ENCODE measurements around the gene CLSTN1.
"Not testable (repeated sequence)": the region's sequence is repeated elsewhere in the genome, so short reads cannot be mapped to it uniquely, and the experiment has no call there.

Gene CLSTN1

DNA sequence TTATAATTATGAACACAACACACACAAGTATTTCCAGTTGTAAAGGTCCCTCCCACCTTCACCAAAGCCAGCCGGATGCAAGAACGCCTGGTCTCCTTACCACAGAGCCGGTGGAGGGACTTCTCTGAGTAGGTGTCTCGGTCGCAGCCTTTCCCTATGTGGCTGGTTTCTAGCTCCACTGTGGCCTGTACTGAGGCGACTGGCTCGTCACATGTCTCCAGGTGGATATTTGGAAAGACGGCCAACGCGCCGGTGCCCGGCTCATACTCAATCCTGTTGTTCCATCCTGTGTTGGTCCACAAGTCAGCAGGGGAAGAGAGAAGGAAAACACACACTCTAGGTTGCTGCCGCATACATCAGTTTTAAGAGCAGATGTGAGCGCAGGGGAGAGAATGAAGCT, 74.4 kb downstream of the CLSTN1 start:
- no peaks in the 10 kb centered on the region for H3K9me3 ChIP-seq
- no peaks in the 10 kb centered on the region for H3K4me1 ChIP-seq (ENCODE audit: control insufficient read depth in 1 of 2, insufficient read depth in 1 of 2, low read depth in 1 of 2, low read length in 1 of 2)
- H3K36me3 ChIP-seq, result peaks cover under 1% of the 10 kb centered on the region
- H3K4me3 ChIP-seq (ENCODE audit: low read depth in 1 of 2, low read length in 1 of 2), result no peak overlapping the region
- no peak overlapping the region for H3K27ac ChIP-seq
- H3K27me3 ChIP-seq, result no peaks in the 10 kb centered on the region
- TF ChIP-seq, protein P1, sequence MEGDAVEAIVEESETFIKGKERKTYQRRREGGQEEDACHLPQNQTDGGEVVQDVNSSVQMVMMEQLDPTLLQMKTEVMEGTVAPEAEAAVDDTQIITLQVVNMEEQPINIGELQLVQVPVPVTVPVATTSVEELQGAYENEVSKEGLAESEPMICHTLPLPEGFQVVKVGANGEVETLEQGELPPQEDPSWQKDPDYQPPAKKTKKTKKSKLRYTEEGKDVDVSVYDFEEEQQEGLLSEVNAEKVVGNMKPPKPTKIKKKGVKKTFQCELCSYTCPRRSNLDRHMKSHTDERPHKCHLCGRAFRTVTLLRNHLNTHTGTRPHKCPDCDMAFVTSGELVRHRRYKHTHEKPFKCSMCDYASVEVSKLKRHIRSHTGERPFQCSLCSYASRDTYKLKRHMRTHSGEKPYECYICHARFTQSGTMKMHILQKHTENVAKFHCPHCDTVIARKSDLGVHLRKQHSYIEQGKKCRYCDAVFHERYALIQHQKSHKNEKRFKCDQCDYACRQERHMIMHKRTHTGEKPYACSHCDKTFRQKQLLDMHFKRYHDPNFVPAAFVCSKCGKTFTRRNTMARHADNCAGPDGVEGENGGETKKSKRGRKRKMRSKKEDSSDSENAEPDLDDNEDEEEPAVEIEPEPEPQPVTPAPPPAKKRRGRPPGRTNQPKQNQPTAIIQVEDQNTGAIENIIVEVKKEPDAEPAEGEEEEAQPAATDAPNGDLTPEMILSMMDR (IDR thresholded peaks at IDR 0.05), result no peak

DNA sequence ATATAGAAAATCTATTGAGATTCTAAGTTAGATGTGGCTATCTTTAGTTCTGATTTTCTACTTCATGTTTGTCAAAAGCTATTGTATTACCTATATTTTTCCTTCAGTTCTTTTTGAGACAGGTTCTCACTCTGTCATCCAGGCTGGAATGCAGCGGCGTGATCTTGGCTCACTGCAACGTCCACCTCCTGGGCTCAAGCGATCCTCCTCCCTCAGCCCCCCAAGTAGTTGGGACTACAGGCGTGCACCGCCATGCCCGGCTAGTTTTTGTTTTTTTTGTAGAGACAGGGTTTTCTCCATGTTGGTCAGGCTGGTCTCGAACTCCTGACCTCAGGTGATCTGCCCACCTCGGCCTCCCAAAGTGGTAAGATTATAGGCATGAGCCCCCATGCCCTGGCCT, 75.4 kb downstream of the CLSTN1 start:
- H3K27ac ChIP-seq; H3K4me3 ChIP-seq (ENCODE audit: low read depth in 1 of 2, low read length in 1 of 2); H3K36me3 ChIP-seq; H3K4me1 ChIP-seq (ENCODE audit: control insufficient read depth in 1 of 2, insufficient read depth in 1 of 2, low read depth in 1 of 2, low read length in 1 of 2); H3K27me3 ChIP-seq; H3K9me3 ChIP-seq: not testable (repeated sequence)

DNA sequence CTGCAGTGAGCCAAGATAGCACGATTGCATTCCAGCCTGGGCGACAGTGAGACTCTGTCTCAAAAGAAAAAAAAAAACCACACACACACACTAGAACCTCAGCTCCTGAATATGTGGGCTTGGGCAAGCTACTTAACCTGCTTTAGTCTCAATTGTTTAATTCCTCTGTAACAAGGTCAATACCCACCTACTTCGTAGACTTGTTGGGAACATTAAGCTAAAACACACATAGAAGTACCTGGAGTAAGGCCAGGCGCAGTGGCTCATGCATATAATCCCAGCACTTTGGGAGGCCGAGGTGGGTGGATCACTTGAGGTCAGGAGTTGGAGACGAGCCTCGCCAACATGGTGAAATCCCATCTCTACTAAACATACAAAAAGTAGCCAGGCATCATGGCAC, 77.1 kb downstream of the CLSTN1 start:
- H3K4me3 ChIP-seq (ENCODE audit: low read depth in 1 of 2, low read length in 1 of 2), result no peak overlapping the region
- no peaks in the 10 kb centered on the region for H3K4me1 ChIP-seq (ENCODE audit: control insufficient read depth in 1 of 2, insufficient read depth in 1 of 2, low read depth in 1 of 2, low read length in 1 of 2)
- peaks cover 8% of the 10 kb centered on the region for H3K36me3 ChIP-seq
- no peaks in the 10 kb centered on the region for H3K27me3 ChIP-seq
- TF ChIP-seq, protein P1 (IDR thresholded peaks at IDR 0.05), result no peak
- no peaks in the 10 kb centered on the region for H3K9me3 ChIP-seq
- H3K27ac ChIP-seq, result no peak overlapping the region

DNA sequence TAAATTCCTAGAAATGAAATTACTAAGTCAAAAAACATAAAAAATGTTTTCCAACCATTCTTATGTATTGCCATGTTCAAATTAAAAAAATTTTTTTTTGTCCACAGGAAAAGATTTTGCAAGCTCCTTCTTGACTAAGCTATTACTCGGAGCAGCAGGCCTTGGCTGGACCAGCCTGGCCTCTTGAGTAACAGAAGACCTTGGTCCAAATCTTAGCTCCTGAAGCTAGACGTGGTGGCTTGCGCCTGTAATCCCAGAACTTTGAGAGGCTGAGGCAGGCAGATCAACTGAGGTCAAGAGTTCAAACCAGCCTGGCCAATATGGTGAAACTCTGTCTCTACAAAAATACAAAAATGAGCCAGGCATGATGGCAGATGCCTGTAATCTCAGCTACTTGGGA, 77.6 kb downstream of the CLSTN1 start:
- Histone ChIP-seq H3K9me3 (no peaks in the 10 kb centered on the region), H3K36me3 (peaks cover 8% of the 10 kb centered on the region), H3K27me3 (no peaks in the 10 kb centered on the region), H3K4me3 (ENCODE audit: low read depth in 1 of 2, low read length in 1 of 2) (no peak overlapping the region), H3K4me1 (ENCODE audit: control insufficient read depth in 1 of 2, insufficient read depth in 1 of 2, low read depth in 1 of 2, low read length in 1 of 2) (no peaks in the 10 kb centered on the region), H3K27ac (no peak overlapping the region)
- TF ChIP-seq, protein P1 (IDR thresholded peaks at IDR 0.05), result no peak

- TF ChIP-seq, protein P1 (IDR thresholded peaks at IDR 0.05), result no peak
- H3K27me3 ChIP-seq, result no peaks in the 10 kb centered on the region
- no peak overlapping the region for H3K27ac ChIP-seq
- no peak overlapping the region for H3K4me3 ChIP-seq (ENCODE audit: low read depth in 1 of 2, low read length in 1 of 2)
- no peaks in the 10 kb centered on the region for H3K9me3 ChIP-seq
- peaks cover 8% of the 10 kb centered on the region for H3K36me3 ChIP-seq
- no peaks in the 10 kb centered on the region for H3K4me1 ChIP-seq (ENCODE audit: control insufficient read depth in 1 of 2, insufficient read depth in 1 of 2, low read depth in 1 of 2, low read length in 1 of 2)
These were observed 79.5 kb downstream of the CLSTN1 start for GRCh38 chr1:9744106-9744799.

- TF ChIP-seq, protein P1 (IDR thresholded peaks at IDR 0.05), result no peak
- Histone ChIP-seq H3K27ac (no peak overlapping the region), H3K27me3 (no peaks in the 10 kb centered on the region)
These were observed 86.1 kb downstream of the CLSTN1 start for GRCh38 chr1:9737671-9738070.

More at GRCh38 chr1:9737671-9738070, 86.1 kb downstream of the CLSTN1 start:
- Histone ChIP-seq H3K4me3 (ENCODE audit: low read depth in 1 of 2, low read length in 1 of 2) (no peak overlapping the region), H3K9me3 (no peaks in the 10 kb centered on the region), H3K36me3 (peaks cover 7% of the 10 kb centered on the region), H3K4me1 (ENCODE audit: control insufficient read depth in 1 of 2, insufficient read depth in 1 of 2, low read depth in 1 of 2, low read length in 1 of 2) (no peaks in the 10 kb centered on the region)
